Breast epithelium (tissue), 4 donors: Measurements from ENCODE around the gene ATG7. TPM values are rescaled to one million over a fixed set of nuclear protein-coding genes. Genes with fewer than 3 reads are reported as not detected.
A peak's percentile ranks its signal among the peaks of the same experiment; 100 is the strongest.

Experiments used
- DNase-seq, 2 donors: peaks; one replicate each; pipeline ENCODE4 v3.0.0-alpha.2; 2019; ENCODE audit warnings: low spot score in 2 of 2
- H3K27ac ChIP-seq, 2 donors: fragments of 200-600 bp; sonication (generic) in 1 of 2; one replicate each; pipeline ENCODE4 v1.5.1; 2016 to 2019; ENCODE audit warnings: mild to moderate bottlenecking in 1 of 2
- H3K27me3 ChIP-seq, 2 donors: fragments of 200-600 bp; sonication (generic) in 1 of 2; one replicate each; pipeline versions ENCODE4 v1.5.1 to v1.6.0; 2017 to 2019; ENCODE audit warnings: control low read depth in 1 of 2, mild to moderate bottlenecking in 1 of 2
- H3K36me3 ChIP-seq: fragments of 200-600 bp; one replicate; pipeline ENCODE4 v1.5.1; 2019
- H3K4me1 ChIP-seq, 2 donors: fragments of 200-600 bp; sonication (generic); one replicate each; pipeline ENCODE4 v1.5.1; 2016 to 2019; ENCODE audit warnings: control low read depth in 1 of 2
- H3K4me3 ChIP-seq, 3 donors: fragments of 200-600 bp; sonication (generic); 1 replicate in 2 of 3; 2 replicates in 1 of 3; pipeline ENCODE4 v1.5.1; 2016 to 2019; ENCODE audit warnings: mild to moderate bottlenecking in 3 of 3, moderate library complexity in 2 of 3
- H3K9me3 ChIP-seq, 2 donors: fragments of 200-600 bp; sonication (generic) in 1 of 2; one replicate each; pipeline ENCODE4 v1.5.1; 2016 to 2019; ENCODE audit warnings: control low read depth in 1 of 2
- POLR2A ChIP-seq: fragments of 450-650 bp; IDR thresholded peaks from one replicate; pipeline ENCODE4 v1.6.1; 2016; ENCODE audit warnings: antibody characterized with exemption, mild to moderate bottlenecking, moderate library complexity
- POLR2AphosphoS5 ChIP-seq, 3 donors: sonication (generic); formaldehyde crosslinking; IDR thresholded peaks; one replicate each; pipeline ENCODE4 v1.6.1; 2017; ENCODE audit warnings: antibody characterized with exemption in 3 of 3
- intact Hi-C: fragments of 100-400 bp; cut with DNase I; formaldehyde crosslinking; loops from one replicate; pipeline ENCODE4 v1.15.1; 2023; ENCODE audit warnings: low total_unique reads
- total RNA-seq, 3 donors: library from RNA; depleted of rRNA; stranded (reverse); fragments of >200 nt; gene quantifications; one replicate each; pipeline ENCODE4 v1.1.0, GENCODE V29; 2016
- TF ChIP-seq, protein P1 (sequence below), 3 donors: fragments of 450-650 bp; IDR thresholded peaks; one replicate each; pipeline ENCODE4 v1.5.1; 2016 to 2017; ENCODE audit warnings: antibody characterized with exemption in 3 of 3, mild to moderate bottlenecking in 3 of 3, moderate library complexity in 3 of 3

The ATG7 gene
- total RNA-seq, 3 donors from 2014 or later, result 64.9 to 81.9 (median 75.5) TPM

DNA sequence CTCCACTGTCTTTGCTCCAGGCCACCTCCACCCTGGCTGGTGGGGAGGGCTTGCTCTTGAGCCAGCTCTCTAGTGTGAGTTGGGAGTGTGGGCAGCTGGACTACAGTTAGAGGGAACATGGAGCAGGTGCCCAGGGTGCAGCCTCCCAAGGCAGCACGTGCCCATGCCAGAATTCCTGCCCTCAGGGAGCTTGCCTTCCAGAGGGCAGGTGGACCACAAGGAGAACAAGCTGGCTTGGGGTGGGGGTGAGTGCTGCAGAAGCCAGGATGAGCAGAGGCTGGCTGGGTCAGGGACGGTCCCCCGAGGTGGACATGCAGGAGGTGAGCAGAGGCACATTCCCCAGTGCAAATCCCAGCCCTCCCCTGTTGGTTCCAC, 282.0 kb downstream of the ATG7 start:
- Histone ChIP-seq H3K27me3 (no peaks in the 10 kb centered on the region), H3K4me1 (peaks cover 3 to 6% of the 10 kb centered on the region in 2 donors), H3K9me3 (no peaks in the 10 kb centered on the region), H3K27ac (peak overlapping the region; percentile 64 to 82), H3K4me3 (no peak overlapping the region), H3K36me3 (no peaks in the 10 kb centered on the region)
- intact Hi-C loops, result no loop called here
- no peak for DNase-seq
- TF ChIP-seq POLR2A, result no peak
- TF ChIP-seq POLR2AphosphoS5 (IDR thresholded peaks at IDR 0.05), result no peak
- TF ChIP-seq, protein P1, sequence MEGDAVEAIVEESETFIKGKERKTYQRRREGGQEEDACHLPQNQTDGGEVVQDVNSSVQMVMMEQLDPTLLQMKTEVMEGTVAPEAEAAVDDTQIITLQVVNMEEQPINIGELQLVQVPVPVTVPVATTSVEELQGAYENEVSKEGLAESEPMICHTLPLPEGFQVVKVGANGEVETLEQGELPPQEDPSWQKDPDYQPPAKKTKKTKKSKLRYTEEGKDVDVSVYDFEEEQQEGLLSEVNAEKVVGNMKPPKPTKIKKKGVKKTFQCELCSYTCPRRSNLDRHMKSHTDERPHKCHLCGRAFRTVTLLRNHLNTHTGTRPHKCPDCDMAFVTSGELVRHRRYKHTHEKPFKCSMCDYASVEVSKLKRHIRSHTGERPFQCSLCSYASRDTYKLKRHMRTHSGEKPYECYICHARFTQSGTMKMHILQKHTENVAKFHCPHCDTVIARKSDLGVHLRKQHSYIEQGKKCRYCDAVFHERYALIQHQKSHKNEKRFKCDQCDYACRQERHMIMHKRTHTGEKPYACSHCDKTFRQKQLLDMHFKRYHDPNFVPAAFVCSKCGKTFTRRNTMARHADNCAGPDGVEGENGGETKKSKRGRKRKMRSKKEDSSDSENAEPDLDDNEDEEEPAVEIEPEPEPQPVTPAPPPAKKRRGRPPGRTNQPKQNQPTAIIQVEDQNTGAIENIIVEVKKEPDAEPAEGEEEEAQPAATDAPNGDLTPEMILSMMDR (IDR thresholded peaks at IDR 0.05), result no peak

DNA sequence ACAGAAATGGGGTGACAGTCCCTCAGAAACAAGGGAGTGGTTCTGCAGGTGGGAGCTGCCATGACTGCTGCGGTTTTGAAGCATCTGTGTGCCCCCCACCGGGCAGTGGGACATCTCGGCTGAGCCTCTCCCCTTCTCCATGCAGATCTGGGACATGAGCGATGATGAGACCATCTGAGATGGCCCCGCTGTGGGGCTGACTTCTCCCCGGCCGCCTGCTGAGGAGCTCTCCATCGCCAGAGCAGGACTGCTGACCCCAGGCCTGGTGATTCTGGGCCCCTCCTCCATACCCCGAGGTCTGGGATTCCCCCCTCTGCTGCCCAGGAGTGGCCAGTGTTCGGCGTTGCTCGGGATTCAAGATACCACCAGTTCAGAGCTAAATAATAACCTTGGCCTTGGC, 282.5 kb downstream of the ATG7 start:
- no peaks in the 10 kb centered on the region for H3K27me3 ChIP-seq
- no peaks in the 10 kb centered on the region for H3K9me3 ChIP-seq
- no peak for DNase-seq
- H3K27ac ChIP-seq, result peak overlapping the region in 1 of 2 donors; percentile 82
- TF ChIP-seq, protein P1 (IDR thresholded peaks at IDR 0.05), result no peak
- TF ChIP-seq POLR2A, result no peak
- TF ChIP-seq POLR2AphosphoS5 (IDR thresholded peaks at IDR 0.05), result no peak
- intact Hi-C loops, result no loop called here
- no peaks in the 10 kb centered on the region for H3K36me3 ChIP-seq
- peaks cover 3 to 6% of the 10 kb centered on the region in 2 donors for H3K4me1 ChIP-seq
- no peak overlapping the region for H3K4me3 ChIP-seq

DNA sequence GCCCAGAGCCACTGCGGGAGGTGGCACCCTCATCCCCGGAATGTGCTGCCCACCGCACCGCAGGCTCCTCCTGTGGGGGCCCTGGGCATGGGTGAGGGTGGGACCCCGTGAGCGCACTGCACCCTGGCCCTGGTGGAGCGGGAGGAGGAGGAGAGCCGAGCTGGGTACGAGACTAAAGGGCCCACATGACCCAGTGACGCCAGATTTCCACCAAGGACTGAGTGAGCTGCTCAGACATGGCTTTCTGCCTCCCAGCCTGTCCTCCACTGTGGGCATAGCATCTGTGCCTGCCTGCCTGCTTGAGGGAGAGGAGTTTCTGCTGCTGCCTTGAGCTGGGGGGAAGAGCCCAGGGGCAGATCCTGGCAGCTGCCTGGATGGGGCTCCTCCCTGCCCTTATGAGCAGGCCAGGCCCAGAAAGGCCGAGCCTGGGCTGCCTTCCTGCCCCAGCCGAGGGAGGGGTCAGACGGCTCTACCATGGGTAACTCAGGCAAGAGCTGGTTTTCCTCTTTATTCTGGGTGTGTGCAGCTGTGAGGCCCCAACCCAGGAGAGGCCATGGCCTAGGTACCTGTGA, 283.1 kb downstream of the ATG7 start:
- H3K9me3 ChIP-seq, result no peaks in the 10 kb centered on the region
- H3K27me3 ChIP-seq, result no peaks in the 10 kb centered on the region
- intact Hi-C loops, result no loop called here
- peaks cover 3 to 6% of the 10 kb centered on the region in 2 donors for H3K4me1 ChIP-seq
- TF ChIP-seq POLR2A (no peak), POLR2AphosphoS5 (IDR thresholded peaks at IDR 0.05) (no peak)
- H3K4me3 ChIP-seq, result no peak overlapping the region
- no peaks in the 10 kb centered on the region for H3K36me3 ChIP-seq
- peak in 1 of 2 donors; percentile 38 for DNase-seq
- H3K27ac ChIP-seq, result peak overlapping the region; percentile 46 to 82

DNA sequence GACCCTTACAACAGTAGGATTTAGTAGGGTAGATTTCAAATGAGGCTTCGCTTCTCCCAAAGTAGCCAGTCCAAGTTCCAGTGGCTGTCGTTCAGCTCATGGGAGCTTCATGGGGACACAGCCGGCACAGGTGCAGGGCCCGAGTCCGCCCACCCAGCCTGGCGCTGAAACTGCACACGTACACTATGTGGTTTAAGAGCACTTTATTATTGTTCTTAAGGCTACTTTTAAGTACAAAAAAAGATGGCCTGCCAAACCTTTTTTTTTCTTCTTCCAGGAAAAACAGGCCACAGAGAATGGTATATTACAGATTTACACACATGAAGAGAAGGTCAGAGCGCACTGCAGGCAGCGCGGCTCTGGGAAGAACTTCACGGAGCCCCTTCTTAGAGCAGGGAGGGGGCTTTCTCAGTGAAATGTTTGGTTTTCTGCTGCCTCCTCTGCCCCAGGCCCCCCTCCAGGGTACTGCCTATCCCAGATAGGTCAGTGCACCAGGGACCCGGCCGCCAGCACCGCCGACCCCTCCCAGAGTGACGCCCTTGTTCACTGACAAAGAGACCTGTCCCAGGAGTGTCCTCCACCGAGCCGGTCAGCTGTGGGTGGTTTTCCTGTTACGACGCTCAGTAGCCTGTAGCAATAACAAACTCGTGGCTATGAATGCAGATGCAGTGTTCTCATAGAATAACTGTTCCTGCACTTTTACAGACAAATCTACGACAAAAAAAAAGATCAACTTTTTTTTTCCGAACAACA, 283.9 kb downstream of the ATG7 start:
- Histone ChIP-seq H3K36me3 (no peaks in the 10 kb centered on the region), H3K4me1 (peaks cover 3 to 13% of the 10 kb centered on the region in 2 donors), H3K9me3 (no peaks in the 10 kb centered on the region), H3K27ac (peak overlapping the region; percentile 46 to 82), H3K4me3 (no peak overlapping the region), H3K27me3 (no peaks in the 10 kb centered on the region)
- DNase-seq, result peak in 1 of 2 donors; percentile 50
- intact Hi-C loops, result no loop called here
- TF ChIP-seq POLR2A (no peak), POLR2AphosphoS5 (IDR thresholded peaks at IDR 0.05) (no peak)
- TF ChIP-seq, protein P1 (IDR thresholded peaks at IDR 0.05), result no peak

DNA sequence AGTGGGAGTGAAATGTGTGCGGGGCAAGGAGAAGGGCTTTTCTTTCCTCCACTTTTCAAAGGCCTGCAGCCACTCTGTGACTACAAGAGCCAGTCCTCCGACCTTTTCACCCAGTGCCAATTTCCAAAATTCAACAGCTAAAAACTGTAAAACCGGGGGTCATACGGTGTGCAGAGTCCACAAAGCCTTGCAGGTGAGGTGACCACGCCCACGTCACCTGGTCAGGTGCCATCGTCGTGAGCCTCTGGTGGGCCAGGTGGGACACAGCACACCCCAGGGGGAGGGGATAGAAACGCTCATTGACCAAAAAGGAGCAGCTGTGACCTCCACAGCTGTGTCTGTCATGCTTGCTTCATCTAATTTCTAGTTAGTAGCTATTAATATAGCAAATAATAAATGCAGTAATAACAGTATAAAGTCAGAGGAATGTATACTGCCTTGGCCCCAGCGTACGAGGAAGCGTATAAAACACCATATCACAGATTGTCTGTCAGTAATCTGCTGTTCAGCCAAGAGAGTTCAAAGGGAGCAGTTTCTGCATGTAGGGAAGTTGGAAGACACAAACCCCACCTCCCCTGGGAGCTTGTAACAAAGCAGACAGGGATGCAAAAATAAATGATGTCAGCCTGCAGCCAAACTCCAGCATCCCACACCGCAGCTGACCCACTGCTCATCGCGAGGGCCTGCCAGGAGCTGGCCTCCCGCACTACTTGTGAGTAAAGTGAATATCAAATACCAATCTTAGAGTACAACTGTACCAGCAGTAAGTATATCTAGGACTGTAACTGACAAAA, 284.9 kb downstream of the ATG7 start:
- intact Hi-C loops, result no loop called here
- Histone ChIP-seq H3K36me3 (no peaks in the 10 kb centered on the region), H3K9me3 (no peaks in the 10 kb centered on the region), H3K27ac (peak overlapping the region; percentile 15 to 88), H3K4me1 (peaks cover 3 to 18% of the 10 kb centered on the region in 2 donors), H3K27me3 (no peaks in the 10 kb centered on the region), H3K4me3 (no peak overlapping the region)
- DNase-seq, result peak in 1 of 2 donors; percentile 48
- TF ChIP-seq POLR2A, result no peak
- TF ChIP-seq POLR2AphosphoS5 (IDR thresholded peaks at IDR 0.05), result no peak
- TF ChIP-seq, protein P1 (IDR thresholded peaks at IDR 0.05), result no peak
